Suprapubic skin (tissue), 4 donors: ENCODE results near the gene C16orf92. TPM values are rescaled to one million over a fixed set of nuclear protein-coding genes. Genes with fewer than 3 reads are reported as not detected.

Source experiments
- DNase-seq, 2 donors: peaks; one replicate each; pipeline ENCODE4 v3.0.0-alpha.2; 2019; ENCODE audit warnings: low spot score in 2 of 2
- H3K27ac ChIP-seq: fragments of 200-600 bp; sonication (generic); one replicate; pipeline ENCODE4 v1.5.1; 2019
- H3K27me3 ChIP-seq: fragments of 200-600 bp; sonication (generic); one replicate; pipeline ENCODE4 v1.5.1; 2019
- H3K36me3 ChIP-seq: fragments of 200-600 bp; sonication (generic); one replicate; pipeline ENCODE4 v1.5.1; 2019
- H3K4me1 ChIP-seq: fragments of 200-600 bp; sonication (generic); one replicate; pipeline ENCODE4 v1.5.1; 2019
- H3K4me3 ChIP-seq: fragments of 200-600 bp; sonication (generic); one replicate; pipeline ENCODE4 v1.5.1; 2019; ENCODE audit warnings: mild to moderate bottlenecking
- H3K9me3 ChIP-seq: fragments of 200-600 bp; sonication (generic); one replicate; pipeline ENCODE4 v1.5.1; 2019
- EP300 ChIP-seq: sonication (generic); formaldehyde crosslinking; IDR thresholded peaks from one replicate; pipeline ENCODE4 v1.6.1; 2017; ENCODE audit warnings: antibody characterized with exemption
- POLR2A ChIP-seq, 2 donors: fragments of 450-650 bp; IDR thresholded peaks; one replicate each; pipeline ENCODE4 v1.6.1; 2017; ENCODE audit warnings: antibody characterized with exemption in 2 of 2, mild to moderate bottlenecking in 2 of 2, moderate library complexity in 2 of 2
- POLR2AphosphoS5 ChIP-seq, 3 donors: sonication (generic); formaldehyde crosslinking; IDR thresholded peaks; one replicate each; pipeline ENCODE4 v1.6.1; 2017; ENCODE audit warnings: antibody characterized with exemption in 3 of 3
- WGBS: methylation state at CpG from one replicate; pipeline ENCODE4 v1.1.5; 2018; 5-methylcytosine and 5-hydroxymethylcytosine counted together
- total RNA-seq, 4 donors: library from RNA; depleted of rRNA; stranded (reverse); fragments of >200 nt; gene quantifications; one replicate each; pipeline ENCODE4 v1.1.0, GENCODE V29; 2016
- TF ChIP-seq, protein P1 (sequence below), 2 donors: fragments of 200-600 bp in 1 of 2; fragments of 450-650 bp in 1 of 2; sonication (generic) in 1 of 2; IDR thresholded peaks; one replicate each; pipeline ENCODE4 v1.5.1; 2016 to 2019; ENCODE audit warnings: antibody characterized with exemption in 2 of 2, mild to moderate bottlenecking in 1 of 2, moderate library complexity in 1 of 2

C16orf92 gene
- total RNA-seq, 4 donors from 2014 or later = not detected

DNA sequence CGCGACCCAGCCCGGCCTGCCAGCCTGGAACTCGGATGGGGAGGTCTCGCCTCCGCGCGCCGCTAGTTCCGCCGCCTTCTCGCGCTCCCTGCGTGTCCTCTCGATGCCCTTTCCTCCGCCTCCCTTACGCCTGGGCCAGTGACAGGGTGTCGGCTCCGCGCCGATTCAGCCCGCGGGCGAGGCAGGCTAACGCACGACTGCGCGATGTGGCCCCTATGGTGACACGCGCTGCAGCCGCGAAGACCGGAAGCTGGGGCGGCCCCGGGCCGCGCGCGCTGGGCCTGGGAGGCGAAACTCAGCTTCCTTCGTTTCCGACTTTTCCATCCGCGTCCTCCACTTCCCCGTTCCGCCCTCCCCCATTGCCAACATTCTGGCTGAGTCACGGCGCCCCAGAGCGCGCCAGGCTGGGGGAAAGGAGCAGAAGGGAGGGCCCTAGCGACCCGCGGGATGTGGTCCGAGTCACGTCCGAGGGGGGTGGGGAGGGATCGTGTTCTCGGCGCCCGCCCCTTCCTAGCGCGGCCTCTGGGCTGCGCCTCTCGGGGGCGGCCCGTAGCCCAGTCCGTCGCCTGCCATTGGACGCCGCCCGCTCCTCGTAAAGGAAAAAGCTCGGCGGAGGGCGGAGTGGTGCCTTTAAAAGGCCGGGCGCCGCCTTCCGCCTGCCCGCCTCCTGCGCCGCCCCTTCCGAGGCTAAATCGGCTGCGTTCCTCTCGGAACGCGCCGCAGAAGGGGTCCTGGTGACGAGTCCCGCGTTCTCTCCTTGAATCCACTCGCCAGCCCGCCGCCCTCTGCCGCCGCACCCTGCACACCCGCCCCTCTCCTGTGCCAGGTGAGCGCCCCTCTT lies 42.3 kb downstream of the C16orf92 start, which contains the start of gene ALDOA:
ALDOA (plus strand) TSS at position 659 of the 841 bp plus-strand sequence. CDS start 1,138 bp downstream, outside the sequence.
- peak; percentile 98 to 99 for DNase-seq
- Histone ChIP-seq H3K4me1 (peaks cover 64% of the 10 kb centered on the region), H3K4me3 (peak within 1 kb of the TSS; percentile 96), H3K9me3 (no peaks in the 10 kb centered on the region), H3K36me3 (peaks cover 30% of the 10 kb centered on the region), H3K27me3 (no peaks in the 10 kb centered on the region), H3K27ac (peak within 1 kb of the TSS; percentile 98)
- 0% methylated on average over 23 of the region's 99 CpGs for WGBS
- TF ChIP-seq POLR2AphosphoS5 (IDR thresholded peaks at IDR 0.05) = peak; percentile 6 to 85 (median 75)
- TF ChIP-seq POLR2A (IDR thresholded peaks at IDR 0.05) = peak; percentile 92 to 98
- TF ChIP-seq, protein P1, sequence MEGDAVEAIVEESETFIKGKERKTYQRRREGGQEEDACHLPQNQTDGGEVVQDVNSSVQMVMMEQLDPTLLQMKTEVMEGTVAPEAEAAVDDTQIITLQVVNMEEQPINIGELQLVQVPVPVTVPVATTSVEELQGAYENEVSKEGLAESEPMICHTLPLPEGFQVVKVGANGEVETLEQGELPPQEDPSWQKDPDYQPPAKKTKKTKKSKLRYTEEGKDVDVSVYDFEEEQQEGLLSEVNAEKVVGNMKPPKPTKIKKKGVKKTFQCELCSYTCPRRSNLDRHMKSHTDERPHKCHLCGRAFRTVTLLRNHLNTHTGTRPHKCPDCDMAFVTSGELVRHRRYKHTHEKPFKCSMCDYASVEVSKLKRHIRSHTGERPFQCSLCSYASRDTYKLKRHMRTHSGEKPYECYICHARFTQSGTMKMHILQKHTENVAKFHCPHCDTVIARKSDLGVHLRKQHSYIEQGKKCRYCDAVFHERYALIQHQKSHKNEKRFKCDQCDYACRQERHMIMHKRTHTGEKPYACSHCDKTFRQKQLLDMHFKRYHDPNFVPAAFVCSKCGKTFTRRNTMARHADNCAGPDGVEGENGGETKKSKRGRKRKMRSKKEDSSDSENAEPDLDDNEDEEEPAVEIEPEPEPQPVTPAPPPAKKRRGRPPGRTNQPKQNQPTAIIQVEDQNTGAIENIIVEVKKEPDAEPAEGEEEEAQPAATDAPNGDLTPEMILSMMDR (IDR thresholded peaks at IDR 0.05) = no peak

DNA sequence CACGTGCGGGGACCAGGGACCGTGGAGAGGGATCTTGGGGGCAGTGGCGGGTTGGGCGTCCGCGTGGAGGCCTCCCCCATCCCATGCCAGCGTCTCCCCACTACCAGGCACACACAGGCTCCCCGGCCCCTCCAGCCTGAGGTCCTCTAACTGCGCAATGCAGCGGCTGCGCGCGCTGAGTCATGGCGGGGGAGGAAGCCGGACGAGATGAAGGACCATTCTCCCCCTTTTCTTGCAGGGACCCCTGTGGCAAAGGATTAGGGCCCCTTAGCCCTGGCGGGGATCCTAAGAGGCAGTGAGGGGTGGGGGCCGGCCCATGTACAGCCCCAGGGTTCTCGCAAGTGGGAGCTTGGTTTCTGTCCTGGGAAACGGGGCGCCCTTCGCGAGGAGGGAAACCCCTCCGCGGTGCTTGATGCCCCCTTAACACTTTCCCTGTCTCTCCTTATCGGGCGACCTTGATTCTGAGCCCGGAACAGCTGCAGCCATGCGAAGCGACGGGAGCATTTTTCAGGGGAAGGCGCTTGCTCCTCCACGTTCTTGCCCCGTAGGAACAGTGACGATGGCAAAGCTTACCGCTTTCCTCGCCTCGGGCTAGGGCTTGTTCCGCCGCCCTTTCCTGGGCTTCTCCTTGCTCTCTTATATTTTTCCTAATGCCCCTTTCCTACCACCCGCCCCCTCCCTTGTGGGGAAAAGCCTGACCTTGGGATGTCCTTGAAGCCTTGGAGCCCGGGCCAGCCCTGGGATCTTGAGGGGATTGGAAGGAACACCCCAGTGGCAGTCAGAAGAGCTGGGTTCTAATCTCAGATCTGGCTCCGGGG lies 43.2 kb downstream of the C16orf92 start:
- WGBS = 1% methylated on average over 35 of the region's 44 CpGs
- peaks cover 36% of the 10 kb centered on the region for H3K36me3 ChIP-seq
- H3K27me3 ChIP-seq = no peaks in the 10 kb centered on the region
- H3K4me3 ChIP-seq = peak overlapping the region; percentile 96
- peaks cover 58% of the 10 kb centered on the region for H3K4me1 ChIP-seq
- peak in 1 of 3 donors; percentile 0 for TF ChIP-seq POLR2AphosphoS5 (IDR thresholded peaks at IDR 0.05)
- no peak for TF ChIP-seq POLR2A (IDR thresholded peaks at IDR 0.05)
- DNase-seq = no peak
- no peaks in the 10 kb centered on the region for H3K9me3 ChIP-seq
- H3K27ac ChIP-seq = peak overlapping the region; percentile 98

DNA sequence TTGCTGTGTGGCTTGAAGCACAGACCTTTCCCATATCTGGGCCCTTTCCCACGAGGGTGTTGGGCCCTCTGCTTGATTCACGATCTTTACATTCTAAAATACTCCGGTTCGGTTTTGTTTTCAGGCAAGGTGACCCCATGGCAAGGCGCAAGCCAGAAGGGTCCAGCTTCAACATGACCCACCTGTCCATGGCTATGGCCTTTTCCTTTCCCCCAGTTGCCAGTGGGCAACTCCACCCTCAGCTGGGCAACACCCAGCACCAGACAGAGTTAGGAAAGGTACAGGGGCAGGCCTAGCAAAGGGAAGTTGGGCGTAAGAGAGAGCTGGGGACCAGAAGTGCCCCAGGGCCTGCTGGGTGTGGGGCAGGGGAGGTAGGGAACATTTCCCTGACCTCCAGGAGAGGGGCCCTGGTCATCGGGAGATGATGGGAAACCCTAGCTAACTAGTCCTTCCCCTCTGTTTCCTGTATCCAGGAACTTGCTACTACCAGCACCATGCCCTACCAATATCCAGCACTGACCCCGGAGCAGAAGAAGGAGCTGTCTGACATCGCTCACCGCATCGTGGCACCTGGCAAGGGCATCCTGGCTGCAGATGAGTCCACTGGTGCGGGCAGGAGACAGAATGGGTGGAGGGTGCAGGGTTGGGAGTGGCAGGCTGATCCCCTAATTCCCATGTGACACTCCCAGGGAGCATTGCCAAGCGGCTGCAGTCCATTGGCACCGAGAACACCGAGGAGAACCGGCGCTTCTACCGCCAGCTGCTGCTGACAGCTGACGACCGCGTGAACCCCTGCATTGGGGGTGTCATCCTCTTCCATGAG lies 44.0 kb downstream of the C16orf92 start:
- peak overlapping the region; percentile 96 for H3K4me3 ChIP-seq
- TF ChIP-seq EP300 = no peak
- no peak for TF ChIP-seq POLR2A (IDR thresholded peaks at IDR 0.05)
- TF ChIP-seq, protein P1 (IDR thresholded peaks at IDR 0.05) = no peak
- TF ChIP-seq POLR2AphosphoS5 (IDR thresholded peaks at IDR 0.05) = no peak
- no peaks in the 10 kb centered on the region for H3K27me3 ChIP-seq
- no peak for DNase-seq
- 36% methylated on average over 18 of the region's 21 CpGs for WGBS
- peak overlapping the region; percentile 98 for H3K27ac ChIP-seq
- peaks cover 45% of the 10 kb centered on the region for H3K36me3 ChIP-seq
- peaks cover 58% of the 10 kb centered on the region for H3K4me1 ChIP-seq
- H3K9me3 ChIP-seq = no peaks in the 10 kb centered on the region

DNA sequence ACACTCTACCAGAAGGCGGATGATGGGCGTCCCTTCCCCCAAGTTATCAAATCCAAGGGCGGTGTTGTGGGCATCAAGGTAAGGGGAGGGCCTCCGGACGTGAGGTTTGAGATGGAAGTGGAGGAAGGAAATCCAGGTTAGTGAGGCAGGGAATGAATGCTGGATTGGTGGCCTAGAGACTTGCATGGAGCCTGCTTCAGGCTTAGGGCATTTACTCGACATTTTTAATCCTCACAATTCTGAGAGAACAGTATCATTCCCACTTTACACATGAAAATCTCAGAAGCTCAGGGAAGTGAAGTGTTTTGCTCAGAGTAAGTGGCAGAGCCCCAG lies 44.6 kb downstream of the C16orf92 start:
- Histone ChIP-seq H3K27ac (no peak overlapping the region), H3K4me3 (peak overlapping the region; percentile 96)

DNA sequence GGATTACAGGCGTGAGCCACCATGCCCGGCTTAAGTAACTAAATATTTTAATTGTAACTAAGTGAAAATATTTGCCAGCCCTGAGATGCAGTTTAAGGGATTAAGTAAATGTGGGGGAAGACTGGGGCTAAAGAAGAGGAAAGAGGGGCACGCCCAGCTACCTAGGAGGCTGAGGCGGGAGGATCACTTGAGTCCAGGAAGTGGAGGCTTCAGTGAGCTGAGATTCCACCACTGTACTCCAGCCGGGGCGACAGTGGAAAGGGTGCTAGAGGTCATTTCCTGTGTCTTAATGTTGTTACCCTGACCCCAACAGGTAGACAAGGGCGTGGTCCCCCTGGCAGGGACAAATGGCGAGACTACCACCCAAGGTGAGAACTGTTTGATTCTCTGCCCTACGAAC lies 45.3 kb downstream of the C16orf92 start:
- Histone ChIP-seq H3K4me1 (peaks cover 53% of the 10 kb centered on the region), H3K27me3 (no peaks in the 10 kb centered on the region), H3K36me3 (peaks cover 57% of the 10 kb centered on the region), H3K9me3 (no peaks in the 10 kb centered on the region), H3K27ac (peak overlapping the region; percentile 12), H3K4me3 (no peak overlapping the region)
- TF ChIP-seq, protein P1 (IDR thresholded peaks at IDR 0.05) = no peak
- TF ChIP-seq POLR2AphosphoS5 (IDR thresholded peaks at IDR 0.05) (no peak), POLR2A (IDR thresholded peaks at IDR 0.05) (no peak), EP300 (no peak)
- 89% methylated on average over 8 of the region's 9 CpGs for WGBS
- DNase-seq = no peak

More for the DNA sequence above, 44.6 kb downstream of the C16orf92 start:
- no peaks in the 10 kb centered on the region for H3K9me3 ChIP-seq
- no peaks in the 10 kb centered on the region for H3K27me3 ChIP-seq
- TF ChIP-seq, protein P1 (IDR thresholded peaks at IDR 0.05) = no peak
- TF ChIP-seq EP300 (no peak), POLR2A (IDR thresholded peaks at IDR 0.05) (no peak), POLR2AphosphoS5 (IDR thresholded peaks at IDR 0.05) (no peak)
- peaks cover 58% of the 10 kb centered on the region for H3K4me1 ChIP-seq
- DNase-seq = no peak
- WGBS = 56% methylated on average over 6 of the region's 6 CpGs
- peaks cover 50% of the 10 kb centered on the region for H3K36me3 ChIP-seq
